GM18499 (cell line): ENCODE results near the gene SNX3.

Experiments
- ATAC-seq: cut with Tn5 transposase; IDR thresholded peaks from one replicate; pipeline ENCODE4 v1.9.1; 2021; ENCODE audit warnings: moderate number of reproducible peaks; ENCODE audit not compliant: insufficient read depth, unreplicated experiment

SNX3 gene

GRCh38 chr6:108209738-108210137 lies 51.1 kb downstream of the SNX3 start:
- no peak for ATAC-seq

- ATAC-seq: no peak
Observed at GRCh38 chr6:108207013-108207412, 53.8 kb downstream of the SNX3 start.

- no peak for ATAC-seq
Observed at GRCh38 chr6:108203189-108204112, 57.4 kb downstream of the SNX3 start.

GRCh38 chr6:108200631-108201030 lies 60.2 kb downstream of the SNX3 start:
- no peak for ATAC-seq

GRCh38 chr6:108200186-108200585 lies 60.7 kb downstream of the SNX3 start:
- no peak for ATAC-seq

- ATAC-seq: no peak
Observed at GRCh38 chr6:108198761-108199498, 61.9 kb downstream of the SNX3 start.

- no peak for ATAC-seq
Observed at GRCh38 chr6:108195209-108195608, 65.6 kb downstream of the SNX3 start.

- ATAC-seq: no peak
Observed at GRCh38 chr6:108194503-108194902, 66.3 kb downstream of the SNX3 start.

GRCh38 chr6:108193835-108194234 lies 67.0 kb downstream of the SNX3 start:
- ATAC-seq: no peak

- ATAC-seq: no peak
Observed at GRCh38 chr6:108193131-108193530, 67.7 kb downstream of the SNX3 start.

- no peak for ATAC-seq
Observed at GRCh38 chr6:108187519-108187918, 73.3 kb downstream of the SNX3 start.

- ATAC-seq: no peak
Observed at GRCh38 chr6:108186226-108186625, 74.6 kb downstream of the SNX3 start.

GRCh38 chr6:108180776-108181175 lies 80.1 kb downstream of the SNX3 start:
- no peak for ATAC-seq

- no peak for ATAC-seq
Observed at GRCh38 chr6:108180266-108180665, 80.6 kb downstream of the SNX3 start.

GRCh38 chr6:108179741-108180140 lies 81.1 kb downstream of the SNX3 start:
- no peak for ATAC-seq

- ATAC-seq: no peak
Observed at GRCh38 chr6:108176281-108177089, 84.4 kb downstream of the SNX3 start.

GRCh38 chr6:108175592-108176279 lies 85.1 kb downstream of the SNX3 start:
- no peak for ATAC-seq

GRCh38 chr6:108175176-108175591 lies 85.7 kb downstream of the SNX3 start:
- ATAC-seq: no peak

GRCh38 chr6:108174371-108175175 lies 86.3 kb downstream of the SNX3 start:
- ATAC-seq: no peak
